GM10248 (cell line): Measurements from ENCODE around the gene KRAS.

ENCODE experiments used
- CTCF ChIA-PET: fragments of 300-600 bp; sonication (Branson Sonifier 250); formaldehyde crosslinking; extraction: SDS; loops from one replicate; lab custom pipeline; 2021; ENCODE audit warnings: antibody characterized with exemption; lab: Yijun Ruan, JAX
- POLR2A ChIA-PET: fragments of 350-650 bp; sonication (Branson Sonifier 250); formaldehyde crosslinking; extraction: SDS; loops from one replicate; lab custom pipeline; 2020; ENCODE audit warnings: antibody characterized with exemption; lab: Yijun Ruan, JAX
- DNase-seq: peaks from one replicate; pipeline ENCODE4 v3.0.0; 2012; ENCODE audit errors: extremely low spot score
- CTCF ChIP-seq: IDR thresholded peaks from 2 replicates; pipeline ENCODE4 v1.5.1; 2012; ENCODE audit warnings: mild to moderate bottlenecking, low read depth; ENCODE audit errors: extremely low read depth, missing control alignments, control extremely low read depth

Gene KRAS

GRCh38 chr12:25269701-25270100 lies 19.0 kb upstream of the KRAS start:
- POLR2A ChIA-PET = no interaction called here
- TF ChIP-seq CTCF = no peak
- DNase-seq = no peak
- CTCF ChIA-PET = interaction anchor here (1.2 to 1.8 kb wide), 4 partner anchors 21 to 118 kb away, joined by 3 to 7 read pairs (median 6); no protein-coding TSS in a partner anchor

GRCh38 chr12:25266497-25266896 lies 15.8 kb upstream of the KRAS start:
- CTCF ChIA-PET = no interaction called here

GRCh38 chr12:25264862-25265261 lies 14.1 kb upstream of the KRAS start:
- CTCF ChIA-PET = interaction anchor here (0.9 kb wide), 1 partner anchor 24 kb away, joined by 4 read pairs; no protein-coding TSS in a partner anchor
- POLR2A ChIA-PET = no interaction called here
- no peak for DNase-seq
- no peak for TF ChIP-seq CTCF

More at GRCh38 chr12:25266497-25266896, 15.8 kb upstream of the KRAS start:
- TF ChIP-seq CTCF = no peak
- DNase-seq = no peak
- POLR2A ChIA-PET = no interaction called here

GRCh38 chr12:25264114-25264513 lies 13.4 kb upstream of the KRAS start:
- POLR2A ChIA-PET = no interaction called here
- CTCF ChIA-PET = interaction anchor here (0.9 kb wide), 1 partner anchor 23 kb away, joined by 4 read pairs; no protein-coding TSS in a partner anchor
- DNase-seq = no peak
- TF ChIP-seq CTCF = no peak

- ChIA-PET POLR2A (no interaction called here), CTCF (no interaction called here)
- DNase-seq = no peak
- no peak for TF ChIP-seq CTCF
Measured at GRCh38 chr12:25263594-25263993, 12.9 kb upstream of the KRAS start.

- no peak for TF ChIP-seq CTCF
- ChIA-PET CTCF (no interaction called here), POLR2A (no interaction called here)
- no peak for DNase-seq
Measured at GRCh38 chr12:25262389-25263074, 11.8 kb upstream of the KRAS start.
